GM23338 (cell line): Measurements from ENCODE around the gene CYCS. TPM values are rescaled to one million over a fixed set of nuclear protein-coding genes. Genes with fewer than 3 reads are reported as not detected.

Source experiments
- ATAC-seq: fragments of 200-7000 bp; cut with Tn5 transposase; 3 replicates; pipeline ENCODE4 v1.9.1; 2020
- DNase-seq: peaks from one replicate; pipeline ENCODE4 v3.0.0-alpha.2; 2015; ENCODE audit warnings: low spot score
- H2AFZ ChIP-seq: fragments of 200-600 bp; sonication (generic); 2 replicates; pipeline ENCODE4 v1.8.0; 2016; ENCODE audit warnings: antibody characterized with exemption, mild to moderate bottlenecking, moderate library complexity
- H3F3A ChIP-seq: fragments of 200-600 bp; sonication (generic); replicated peaks from 2 replicates; pipeline ENCODE4 v1.8.0; 2017; ENCODE audit warnings: antibody characterized with exemption, mixed run types, low read depth
- H3K27ac ChIP-seq: fragments of 200-600 bp; sonication (generic); 2 replicates; pipeline ENCODE4 v1.6.1; 2016; ENCODE audit warnings: low read depth
- H3K27me3 ChIP-seq: fragments of 200-600 bp; sonication (generic); 2 replicates; pipeline ENCODE4 v1.8.0; 2016; ENCODE audit warnings: mild to moderate bottlenecking, mixed run types, moderate library complexity; ENCODE audit not compliant: insufficient read depth
- H3K36me3 ChIP-seq: fragments of 200-600 bp; sonication (generic); 2 replicates; pipeline ENCODE4 v1.8.0; 2016; ENCODE audit warnings: mild to moderate bottlenecking; ENCODE audit not compliant: insufficient read depth
- H3K4me1 ChIP-seq: fragments of 200-600 bp; sonication (generic); 2 replicates; pipeline ENCODE4 v1.8.0; 2016; ENCODE audit warnings: mild to moderate bottlenecking, moderate library complexity; ENCODE audit not compliant: insufficient read depth
- H3K4me2 ChIP-seq: fragments of 200-600 bp; sonication (generic); 2 replicates; pipeline ENCODE4 v1.7.1; 2017; ENCODE audit warnings: mixed run types
- H3K4me3 ChIP-seq: fragments of 200-600 bp; sonication (generic); 2 replicates; pipeline ENCODE4 v1.6.1; 2016; ENCODE audit warnings: mixed run types
- H3K79me2 ChIP-seq: fragments of 200-600 bp; sonication (generic); replicated peaks from 2 replicates; pipeline ENCODE4 v1.8.0; 2017; ENCODE audit warnings: mild to moderate bottlenecking; ENCODE audit not compliant: insufficient read depth
- H3K9me2 ChIP-seq: fragments of 200-600 bp; sonication (generic); 2 replicates; pipeline ENCODE4 v1.8.0; 2017; ENCODE audit not compliant: insufficient read depth
- H4K20me1 ChIP-seq: fragments of 200-600 bp; sonication (generic); replicated peaks from 2 replicates; pipeline ENCODE4 v1.8.0; 2017; ENCODE audit warnings: mild to moderate bottlenecking; ENCODE audit not compliant: insufficient read depth
- H3K27ac Mint-ChIP-seq: 2 replicates; pipeline ENCODE4 v1.8.0; 2020; ENCODE audit warnings: inconsistent platforms, mild to moderate bottlenecking, moderate library complexity, mixed read lengths
- H3K27me3 Mint-ChIP-seq: 3 replicates; pipeline ENCODE4 v1.8.0; 2022; ENCODE audit warnings: low read depth, mild to moderate bottlenecking, moderate library complexity, mixed read lengths, inconsistent platforms; ENCODE audit not compliant: insufficient read depth, poor library complexity
- H3K36me3 Mint-ChIP-seq: 3 replicates; pipeline ENCODE4 v1.8.0; 2021; ENCODE audit warnings: low read depth, mild to moderate bottlenecking, inconsistent platforms, moderate library complexity, mixed read lengths
- H3K4me1 Mint-ChIP-seq: 3 replicates; pipeline ENCODE4 v1.8.0; 2020; ENCODE audit warnings: mild to moderate bottlenecking, inconsistent platforms, mixed read lengths
- H3K4me3 Mint-ChIP-seq: 3 replicates; pipeline ENCODE4 v1.8.0; 2021; ENCODE audit warnings: moderate library complexity, mild to moderate bottlenecking, inconsistent platforms, mixed read lengths
- H3K9me3 Mint-ChIP-seq: 3 replicates; pipeline ENCODE4 v1.8.0; 2020; ENCODE audit warnings: moderate library complexity, mild to moderate bottlenecking, inconsistent platforms, mixed read lengths
- CREB1 ChIP-seq: fragments of 250-450 bp; sonication (Bioruptor Pico); IDR thresholded peaks from 2 replicates; pipeline ENCODE4 v1.5.0; 2020; ENCODE audit warnings: low read depth, mild to moderate bottlenecking, moderate library complexity
- CTCF ChIP-seq, 2 experiments: fragments of 200-600 bp in 1 of 2; sonication (generic) in 1 of 2; conservative IDR thresholded peaks; 2 replicates each; pipeline versions ENCODE4 v1.5.1 to v1.6.1; 2016 to 2017; ENCODE audit warnings: antibody characterized with exemption in 2 of 2, low read depth in 2 of 2, mild to moderate bottlenecking in 2 of 2, moderate library complexity in 1 of 2
- ETS1 ChIP-seq: IDR thresholded peaks from 2 replicates; pipeline ENCODE4 v1.6.1; 2016; ENCODE audit warnings: antibody characterized with exemption
- EZH2 ChIP-seq: fragments of 200-600 bp; sonication (generic); IDR thresholded peaks from one replicate; pipeline ENCODE4 v1.8.0; 2017; ENCODE audit warnings: antibody characterized with exemption, mild to moderate bottlenecking, low read depth; ENCODE audit not compliant: unreplicated experiment
- EZH2phosphoT487 ChIP-seq: fragments of 200-600 bp; sonication (generic); IDR thresholded peaks from one replicate; pipeline ENCODE4 v1.8.1; 2018; ENCODE audit warnings: antibody characterized with exemption; ENCODE audit not compliant: unreplicated experiment
- JUNB ChIP-seq: IDR thresholded peaks from one replicate; pipeline ENCODE4 v1.6.1; 2016; ENCODE audit warnings: antibody characterized with exemption; ENCODE audit not compliant: unreplicated experiment
- POLR2AphosphoS5 ChIP-seq: IDR thresholded peaks from 2 replicates; pipeline ENCODE4 v1.6.1; 2016; ENCODE audit warnings: antibody characterized with exemption, low read depth
- REST ChIP-seq: IDR thresholded peaks from one replicate; pipeline ENCODE4 v1.6.1; 2018; ENCODE audit warnings: antibody characterized with exemption; ENCODE audit not compliant: unreplicated experiment
- ZNF114 ChIP-seq: fragments of 250-450 bp; sonication (Bioruptor Pico); IDR thresholded peaks from 2 replicates; pipeline ENCODE4 v1.5.0; 2020; ENCODE audit warnings: mild to moderate bottlenecking, moderate library complexity
- ZNF462 ChIP-seq: fragments of 250-450 bp; sonication (Bioruptor Pico); IDR thresholded peaks from 2 replicates; pipeline ENCODE4 v1.5.0; 2020; ENCODE audit warnings: mild to moderate bottlenecking, moderate library complexity
- polyA plus RNA-seq: library from polyadenylated mRNA; unstranded; fragments of >200 nt; fragmentation: Nextera tagmentation; extraction: Ambion mirVana; gene quantifications from 2 replicates; pipeline ENCODE4 v1.2.1, GENCODE V29; 2016
- total RNA-seq: library from RNA; depleted of rRNA; stranded (reverse); fragments of >200 nt; shearing (Covaris generic); gene quantifications from 2 replicates; pipeline ENCODE4 v1.2.3, GENCODE V29; 2014

Gene CYCS
- total and polyA plus RNA-seq, 2 experiments from 2014 or later, result 131 to 468 TPM

GRCh38 chr7:25087855-25088254 lies 37.2 kb downstream of the CYCS start (continued):
- TF ChIP-seq CTCF (conservative IDR thresholded peaks at IDR 0.05; ENCODE audit: low read depth in 2 of 2), result no peak

- Mint-ChIP-seq H3K36me3 (no peaks in the 10 kb centered on the region), H3K4me1 (peaks cover 4% of the 10 kb centered on the region), H3K9me3 (no peaks in the 10 kb centered on the region), H3K4me3 (no peak overlapping the region), H3K27ac (no peak overlapping the region), H3K27me3 (no peaks in the 10 kb centered on the region)
- Histone ChIP-seq H3K79me2 (no peaks in the 10 kb centered on the region), H3F3A (no peaks in the 10 kb centered on the region), H3K4me1 (no peaks in the 10 kb centered on the region), H3K27me3 (no peaks in the 10 kb centered on the region), H2AFZ (no peak overlapping the region), H3K36me3 (no peaks in the 10 kb centered on the region), H3K4me2 (no peak overlapping the region), H3K4me3 (no peak overlapping the region), H3K9me2 (peaks cover 3% of the 10 kb centered on the region; the same call in 1 of the 2 replicates), H3K27ac (no peak overlapping the region), H4K20me1 (no peaks in the 10 kb centered on the region)
- no peak for ATAC-seq
- DNase-seq, result no peak
- TF ChIP-seq EZH2 (no peak), CTCF (conservative IDR thresholded peaks at IDR 0.05; ENCODE audit: low read depth in 2 of 2) (no peak), POLR2AphosphoS5 (no peak), ZNF114 (CRISPR knock-in tag) (no peak), CREB1 (CRISPR knock-in tag) (no peak), JUNB (no peak), ZNF462 (CRISPR knock-in tag) (no peak), REST (no peak), ETS1 (no peak), EZH2phosphoT487 (no peak)
Measured at GRCh38 chr7:25084821-25085220, 40.2 kb downstream of the CYCS start.
